K562 (cell line): ENCODE results near the gene CEP41. TPM values are rescaled to one million over a fixed set of nuclear protein-coding genes. Genes with fewer than 3 reads are reported as not detected.

Source experiments
- ATAC-seq: fragments of 200-7000 bp; cut with Tn5 transposase; 3 replicates; pipeline ENCODE4 v1.9.1; 2020; ENCODE audit warnings: moderate library complexity
- BruUV-seq: library from RNA; stranded (reverse); fragments of 400-500 nt; replicated peaks from 2 replicates; lab custom pipeline; 2021; lab: Mats Ljungman, UMichigan
- CTCF ChIA-PET: fragments of 300-600 bp; formaldehyde crosslinking; extraction: SDS; loops from one replicate; lab custom pipeline; 2021; ENCODE audit warnings: low intra/inter-chr PET ratio; lab: Yijun Ruan, JAX
- POLR2A ChIA-PET: fragments of 300-600, 350-650 bp; sonication (Branson Sonifier 250); formaldehyde crosslinking; extraction: SDS; loops from one replicate; lab custom pipeline; 2021; ENCODE audit warnings: antibody characterized with exemption, inconsistent platforms; lab: Yijun Ruan, JAX
- DNase-seq, 4 experiments: peaks; one replicate each; pipeline versions ENCODE4 v3.0.0 to v3.0.0-alpha.2; 2011 to 2018; ENCODE audit warnings: low spot score in 3 of 4, mixed read lengths in 3 of 4; ENCODE audit errors: extremely low read depth in 1 of 4
- FAIRE-seq: peaks from 2 replicates; lab custom pipeline; 2011; peaks lifted over from hg19 to GRCh38; lab: Jason Lieb, UNC
- H2AFZ ChIP-seq: 2 replicates; pipeline ENCODE4 v1.6.0; 2011; ENCODE audit warnings: low read depth, low read length, control low read depth, inconsistent platforms
- H3K27ac ChIP-seq: fragments of 200-600 bp; 3 replicates; pipeline ENCODE4 v1.8.0; 2011; ENCODE audit warnings: low read depth, mild to moderate bottlenecking, control low read depth, inconsistent platforms, low read length, moderate library complexity, mixed read lengths; ENCODE audit errors: extremely low read depth
- H3K27me3 ChIP-seq, 2 experiments: fragments of 300-600 bp in 1 of 2; 2 replicates in 1 of 2; 3 replicates in 1 of 2; pipeline versions ENCODE4 v1.6.0 to v1.8.0; 2011; ENCODE audit warnings: inconsistent platforms in 2 of 2, low read length in 2 of 2, mild to moderate bottlenecking in 1 of 2, mixed read lengths in 1 of 2, moderate library complexity in 1 of 2; ENCODE audit not compliant: control insufficient read depth in 2 of 2, insufficient read depth in 2 of 2
- H3K36me3 ChIP-seq: fragments of 300-600 bp; 3 replicates; pipeline ENCODE4 v1.8.0; 2011; ENCODE audit warnings: mild to moderate bottlenecking, low read length, inconsistent platforms; ENCODE audit not compliant: control insufficient read depth, insufficient read depth
- H3K4me1 ChIP-seq, 2 experiments: fragments of 200-600 bp in 1 of 2; replicated peaks in 1 of 2; 2 replicates in 1 of 2; 3 replicates in 1 of 2; pipeline versions ENCODE4 v1.5.1 to v1.8.0; 2011; ENCODE audit warnings: inconsistent platforms in 2 of 2, low read length in 2 of 2, mild to moderate bottlenecking in 1 of 2, mixed read lengths in 1 of 2, moderate library complexity in 1 of 2; ENCODE audit not compliant: control insufficient read depth in 2 of 2, insufficient read depth in 2 of 2
- H3K4me2 ChIP-seq: 2 replicates; pipeline ENCODE4 v1.6.1; 2011; ENCODE audit warnings: low read length, control low read depth, inconsistent platforms, mixed read lengths; ENCODE audit not compliant: insufficient read depth
- H3K4me3 ChIP-seq: fragments of 200-600 bp; sonication (generic), shearing (Covaris generic); 2 replicates; pipeline ENCODE4 v1.5.1; 2016; ENCODE audit warnings: control low read depth, inconsistent platforms
- H3K79me2 ChIP-seq: fragments of 200-600 bp; 3 replicates; pipeline ENCODE4 v1.8.0; 2011; ENCODE audit warnings: low read length, inconsistent platforms; ENCODE audit not compliant: control insufficient read depth, insufficient read depth
- H3K9ac ChIP-seq, 2 experiments: 2 replicates each; pipeline versions ENCODE4 v1.6.0 to v1.6.1; 2011; ENCODE audit warnings: low read depth in 2 of 2, low read length in 2 of 2, control low read depth in 1 of 2, inconsistent platforms in 1 of 2, mild to moderate bottlenecking in 1 of 2, mixed read lengths in 1 of 2; ENCODE audit not compliant: insufficient read depth in 1 of 2
- H3K9me1 ChIP-seq: one replicate; pipeline ENCODE4 v1.6.0; 2011; ENCODE audit warnings: inconsistent platforms, mild to moderate bottlenecking, low read length, moderate library complexity; ENCODE audit not compliant: control insufficient read depth, insufficient read depth
- H3K9me3 ChIP-seq: replicated peaks from 2 replicates; pipeline ENCODE4 v1.5.1; 2011; ENCODE audit warnings: low read depth, low read length, inconsistent platforms; ENCODE audit not compliant: control insufficient read depth, insufficient read depth
- H4K20me1 ChIP-seq: replicated peaks from 2 replicates; pipeline ENCODE4 v1.6.1; 2011; ENCODE audit warnings: low read length, inconsistent platforms, mixed read lengths; ENCODE audit not compliant: control insufficient read depth, insufficient read depth
- BRF1 ChIP-seq: IDR thresholded peaks from 3 replicates; pipeline ENCODE4 v1.6.1; 2011; ENCODE audit warnings: borderline replicate concordance, mild to moderate bottlenecking; ENCODE audit not compliant: insufficient read length; ENCODE audit errors: extremely low read depth
- CBX3 ChIP-seq, 2 experiments: IDR thresholded peaks; 1 replicate in 1 of 2; 2 replicates in 1 of 2; pipeline ENCODE4 v1.6.1; 2012; ENCODE audit warnings: inconsistent platforms in 2 of 2, low read length in 2 of 2, borderline replicate concordance in 1 of 2, control low read depth in 1 of 2
- ETV5 ChIP-seq: sonication (generic); formaldehyde crosslinking; IDR thresholded peaks from 2 replicates; pipeline ENCODE4 v1.4.0; 2020; ENCODE audit warnings: low read depth, mild to moderate bottlenecking, missing genetic modification reagents
- FOXA3 ChIP-seq, 2 experiments: fragments of 450-650 bp in 1 of 2; sonication (generic) in 1 of 2; formaldehyde crosslinking; IDR thresholded peaks in 1 of 2; conservative IDR thresholded peaks in 1 of 2; 2 replicates each; pipeline versions ENCODE4 v1.4.0 to v1.8.0; 2020 to 2022; ENCODE audit warnings: mild to moderate bottlenecking in 2 of 2, missing genetic modification reagents in 1 of 2
- MEF2A ChIP-seq: IDR thresholded peaks from 2 replicates; pipeline ENCODE4 v1.6.1; 2011; ENCODE audit warnings: low read depth, mild to moderate bottlenecking, low read length, moderate library complexity; ENCODE audit not compliant: control insufficient read depth
- SMARCB1 ChIP-seq: IDR thresholded peaks from 2 replicates; pipeline ENCODE4 v1.6.1; 2011; ENCODE audit warnings: improper control_type of control experiment, low read depth; ENCODE audit not compliant: insufficient read length
- TRIM28 ChIP-seq: fragments of 450-650 bp; IDR thresholded peaks from 2 replicates; pipeline ENCODE4 v1.6.1; 2017
- ZC3H4 ChIP-seq: sonication (generic); formaldehyde crosslinking; IDR thresholded peaks from 2 replicates; pipeline ENCODE4 v1.9.0; 2021; ENCODE audit warnings: missing genetic modification reagents, borderline replicate concordance
- WGBS: fragments of 100-300 bp; shearing (Covaris generic); methylation state at CpG from one replicate; pipeline ENCODE4 v1.1.6; 2016; ENCODE audit warnings: low coverage, mixed read lengths; ENCODE audit not compliant: insufficient coverage; ENCODE audit errors: missing lambda C conversion rate; 5-methylcytosine and 5-hydroxymethylcytosine counted together
- in situ Hi-C: fragments of 300-500 bp; cut with MboI; formaldehyde crosslinking; loops from 4 replicates; pipeline ENCODE4 v1.15.0; 2018; ENCODE audit warnings: inconsistent platforms, mixed read lengths
- intact Hi-C: fragments of 100-400 bp; cut with micrococcal nuclease; formaldehyde crosslinking; loops from 2 replicates; pipeline ENCODE4 v1.14.2; 2022
- polyA plus RNA-seq, 8 experiments: library from polyadenylated mRNA; depleted of rRNA in 4 of 8; stranded (reverse) in 5 of 8; unstranded in 3 of 8; fragments of >200 nt; fragmentation: Nextera tagmentation in 2 of 8; fragmentation: Illumina TruSeq in 1 of 8; extraction: Ambion mirVana in 2 of 8; extraction: Trizol in 1 of 8; gene quantifications; 2 replicates each; pipeline versions ENCODE4 v1.2.1 to v1.2.3, GENCODE V29; 2011 to 2014; ENCODE audit warnings: inconsistent platforms in 1 of 8, missing spikeins in 1 of 8
- total RNA-seq, 7 experiments: library from RNA; depleted of rRNA in 6 of 7; stranded (reverse); fragments of >200 nt in 6 of 7; fragmentation: Illumina TruSeq in 2 of 7; extraction: Trizol in 2 of 7; gene quantifications; 2 replicates each; pipeline versions ENCODE4 v1.2.1 to v1.2.3, GENCODE V29; 2011 to 2021; ENCODE audit warnings: low replicate concordance in 1 of 7
- TF ChIP-seq, protein P1 (sequence below), 2 experiments: fragments of 450-650 bp in 1 of 2; IDR thresholded peaks; 2 replicates each; pipeline ENCODE4 v1.6.1; 2011 to 2017; ENCODE audit warnings: low read depth in 2 of 2, antibody characterized with exemption in 1 of 2, borderline replicate concordance in 1 of 2, low read length in 1 of 2, mild to moderate bottlenecking in 1 of 2, mixed read lengths in 1 of 2; ENCODE audit not compliant: control insufficient read depth in 1 of 2
- TF ChIP-seq, protein P2 (sequence below): fragments of 250-450 bp; sonication (Bioruptor Pico); IDR thresholded peaks from 2 replicates; pipeline ENCODE4 v1.4.0; 2020
- TF ChIP-seq, protein P3 (sequence below), 2 experiments: fragments of 450-650 bp; IDR thresholded peaks; 2 replicates each; pipeline ENCODE4 v1.6.1; 2016

CEP41 gene
- total and polyA plus RNA-seq, 9 of the 15 experiments (the other 6 are each of a cell fraction or from before 2014, with no cell fraction given), result 1.5 to 15.5 (median 6.4) TPM

DNA sequence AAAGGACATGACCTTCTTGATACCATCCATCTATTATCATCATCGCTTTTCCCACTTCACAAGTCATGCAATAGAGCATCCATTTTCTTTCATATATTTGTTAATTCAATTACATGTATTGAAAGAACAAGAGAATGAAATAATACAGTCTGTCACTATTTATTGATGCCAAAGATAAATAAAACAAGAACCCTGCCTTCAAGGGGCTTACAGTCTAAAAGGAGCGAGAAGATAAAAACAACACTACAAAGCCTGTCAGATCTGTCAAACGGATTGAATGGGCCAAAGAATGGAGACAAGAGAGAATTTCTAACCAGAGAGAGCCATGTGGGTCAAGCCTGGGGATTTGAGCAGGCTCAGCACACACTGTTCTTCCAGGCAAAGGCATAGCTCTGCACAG lies 80.3 kb downstream of the CEP41 start:
- Histone ChIP-seq H3K9me3 (peaks cover 5% of the 10 kb centered on the region; the same call in 1 of the 2 replicates), H3K36me3 (no peaks in the 10 kb centered on the region), H4K20me1 (no peaks in the 10 kb centered on the region), H3K27ac (no peak overlapping the region), H3K9ac (no peak overlapping the region), H3K79me2 (no peaks in the 10 kb centered on the region), H3K9me1 (no peaks in the 10 kb centered on the region), H3K4me3 (no peak overlapping the region), H2AFZ (no peak overlapping the region), H3K4me1 (no peaks in the 10 kb centered on the region; a peak in 1 of 5 replicates), H3K27me3 (peaks cover 15 to 50% of the 10 kb centered on the region in 2 experiments), H3K4me2 (no peak overlapping the region)
- CTCF ChIA-PET, result no interaction called here
- WGBS, result 4% methylated on average over 3 of the region's 3 CpGs
- intact Hi-C loops (loop anchor here (10.0 kb wide), 1 partner anchor 286 kb away; the partner anchor contains the start of gene KLHDC10), in situ Hi-C loops (no loop called here)
- FAIRE-seq (no peak), ATAC-seq (no peak), DNase-seq (no peak)
- BruUV-seq, result no TSS peak
- POLR2A ChIA-PET, result no interaction called here
- TF ChIP-seq, protein P1, sequence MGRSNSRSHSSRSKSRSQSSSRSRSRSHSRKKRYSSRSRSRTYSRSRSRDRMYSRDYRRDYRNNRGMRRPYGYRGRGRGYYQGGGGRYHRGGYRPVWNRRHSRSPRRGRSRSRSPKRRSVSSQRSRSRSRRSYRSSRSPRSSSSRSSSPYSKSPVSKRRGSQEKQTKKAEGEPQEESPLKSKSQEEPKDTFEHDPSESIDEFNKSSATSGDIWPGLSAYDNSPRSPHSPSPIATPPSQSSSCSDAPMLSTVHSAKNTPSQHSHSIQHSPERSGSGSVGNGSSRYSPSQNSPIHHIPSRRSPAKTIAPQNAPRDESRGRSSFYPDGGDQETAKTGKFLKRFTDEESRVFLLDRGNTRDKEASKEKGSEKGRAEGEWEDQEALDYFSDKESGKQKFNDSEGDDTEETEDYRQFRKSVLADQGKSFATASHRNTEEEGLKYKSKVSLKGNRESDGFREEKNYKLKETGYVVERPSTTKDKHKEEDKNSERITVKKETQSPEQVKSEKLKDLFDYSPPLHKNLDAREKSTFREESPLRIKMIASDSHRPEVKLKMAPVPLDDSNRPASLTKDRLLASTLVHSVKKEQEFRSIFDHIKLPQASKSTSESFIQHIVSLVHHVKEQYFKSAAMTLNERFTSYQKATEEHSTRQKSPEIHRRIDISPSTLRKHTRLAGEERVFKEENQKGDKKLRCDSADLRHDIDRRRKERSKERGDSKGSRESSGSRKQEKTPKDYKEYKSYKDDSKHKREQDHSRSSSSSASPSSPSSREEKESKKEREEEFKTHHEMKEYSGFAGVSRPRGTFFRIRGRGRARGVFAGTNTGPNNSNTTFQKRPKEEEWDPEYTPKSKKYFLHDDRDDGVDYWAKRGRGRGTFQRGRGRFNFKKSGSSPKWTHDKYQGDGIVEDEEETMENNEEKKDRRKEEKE (IDR thresholded peaks at IDR 0.05; ENCODE audit: borderline replicate concordance in 1 of 2, control insufficient read depth in 1 of 2, low read depth in 2 of 2, low read length in 1 of 2), result no peak
- no peak for TF ChIP-seq SMARCB1
- TF ChIP-seq ETV5 (CRISPR knock-in tag), result no peak
- peak; percentile 34; the same call in 1 of the 2 replicates for TF ChIP-seq TRIM28
- TF ChIP-seq, protein P2, sequence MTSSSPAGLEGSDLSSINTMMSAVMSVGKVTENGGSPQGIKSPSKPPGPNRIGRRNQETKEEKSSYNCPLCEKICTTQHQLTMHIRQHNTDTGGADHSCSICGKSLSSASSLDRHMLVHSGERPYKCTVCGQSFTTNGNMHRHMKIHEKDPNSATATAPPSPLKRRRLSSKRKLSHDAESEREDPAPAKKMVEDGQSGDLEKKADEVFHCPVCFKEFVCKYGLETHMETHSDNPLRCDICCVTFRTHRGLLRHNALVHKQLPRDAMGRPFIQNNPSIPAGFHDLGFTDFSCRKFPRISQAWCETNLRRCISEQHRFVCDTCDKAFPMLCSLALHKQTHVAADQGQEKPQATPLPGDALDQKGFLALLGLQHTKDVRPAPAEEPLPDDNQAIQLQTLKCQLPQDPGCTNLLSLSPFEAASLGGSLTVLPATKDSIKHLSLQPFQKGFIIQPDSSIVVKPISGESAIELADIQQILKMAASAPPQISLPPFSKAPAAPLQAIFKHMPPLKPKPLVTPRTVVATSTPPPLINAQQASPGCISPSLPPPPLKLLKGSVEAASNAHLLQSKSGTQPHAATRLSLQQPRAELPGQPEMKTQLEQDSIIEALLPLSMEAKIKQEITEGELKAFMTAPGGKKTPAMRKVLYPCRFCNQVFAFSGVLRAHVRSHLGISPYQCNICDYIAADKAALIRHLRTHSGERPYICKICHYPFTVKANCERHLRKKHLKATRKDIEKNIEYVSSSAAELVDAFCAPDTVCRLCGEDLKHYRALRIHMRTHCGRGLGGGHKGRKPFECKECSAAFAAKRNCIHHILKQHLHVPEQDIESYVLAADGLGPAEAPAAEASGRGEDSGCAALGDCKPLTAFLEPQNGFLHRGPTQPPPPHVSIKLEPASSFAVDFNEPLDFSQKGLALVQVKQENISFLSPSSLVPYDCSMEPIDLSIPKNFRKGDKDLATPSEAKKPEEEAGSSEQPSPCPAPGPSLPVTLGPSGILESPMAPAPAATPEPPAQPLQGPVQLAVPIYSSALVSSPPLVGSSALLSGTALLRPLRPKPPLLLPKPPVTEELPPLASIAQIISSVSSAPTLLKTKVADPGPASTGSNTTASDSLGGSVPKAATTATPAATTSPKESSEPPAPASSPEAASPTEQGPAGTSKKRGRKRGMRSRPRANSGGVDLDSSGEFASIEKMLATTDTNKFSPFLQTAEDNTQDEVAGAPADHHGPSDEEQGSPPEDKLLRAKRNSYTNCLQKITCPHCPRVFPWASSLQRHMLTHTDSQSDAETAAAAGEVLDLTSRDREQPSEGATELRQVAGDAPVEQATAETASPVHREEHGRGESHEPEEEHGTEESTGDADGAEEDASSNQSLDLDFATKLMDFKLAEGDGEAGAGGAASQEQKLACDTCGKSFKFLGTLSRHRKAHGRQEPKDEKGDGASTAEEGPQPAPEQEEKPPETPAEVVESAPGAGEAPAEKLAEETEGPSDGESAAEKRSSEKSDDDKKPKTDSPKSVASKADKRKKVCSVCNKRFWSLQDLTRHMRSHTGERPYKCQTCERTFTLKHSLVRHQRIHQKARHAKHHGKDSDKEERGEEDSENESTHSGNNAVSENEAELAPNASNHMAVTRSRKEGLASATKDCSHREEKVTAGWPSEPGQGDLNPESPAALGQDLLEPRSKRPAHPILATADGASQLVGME (CRISPR knock-in tag), result no peak
- no peak for TF ChIP-seq ZC3H4 (CRISPR knock-in tag)
- TF ChIP-seq CBX3 (IDR thresholded peaks at IDR 0.05; ENCODE audit: borderline replicate concordance in 1 of 2, low read length in 2 of 2), result peak in 1 of 2 experiments; percentile 55; a peak in 2 of 3 replicates
- no peak for TF ChIP-seq BRF1
- TF ChIP-seq FOXA3 (CRISPR knock-in tag; conservative IDR thresholded peaks at IDR 0.05 in 1 of 2, IDR thresholded peaks at IDR 0.05 in 1 of 2), result no peak
- TF ChIP-seq, protein P3, sequence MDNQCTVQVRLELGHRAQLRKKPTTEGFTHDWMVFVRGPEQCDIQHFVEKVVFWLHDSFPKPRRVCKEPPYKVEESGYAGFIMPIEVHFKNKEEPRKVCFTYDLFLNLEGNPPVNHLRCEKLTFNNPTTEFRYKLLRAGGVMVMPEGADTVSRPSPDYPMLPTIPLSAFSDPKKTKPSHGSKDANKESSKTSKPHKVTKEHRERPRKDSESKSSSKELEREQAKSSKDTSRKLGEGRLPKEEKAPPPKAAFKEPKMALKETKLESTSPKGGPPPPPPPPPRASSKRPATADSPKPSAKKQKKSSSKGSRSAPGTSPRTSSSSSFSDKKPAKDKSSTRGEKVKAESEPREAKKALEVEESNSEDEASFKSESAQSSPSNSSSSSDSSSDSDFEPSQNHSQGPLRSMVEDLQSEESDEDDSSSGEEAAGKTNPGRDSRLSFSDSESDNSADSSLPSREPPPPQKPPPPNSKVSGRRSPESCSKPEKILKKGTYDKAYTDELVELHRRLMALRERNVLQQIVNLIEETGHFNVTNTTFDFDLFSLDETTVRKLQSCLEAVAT (IDR thresholded peaks at IDR 0.05), result no peak
- TF ChIP-seq MEF2A, result no peak
